Left kidney (tissue), 8 donors: Measurements from ENCODE around the gene MARCHF6. TPM values are rescaled to one million over a fixed set of nuclear protein-coding genes. Genes with fewer than 3 reads are reported as not detected.
"Not testable (repeated sequence)": the region's sequence is repeated elsewhere in the genome, so short reads cannot be mapped to it uniquely, and the experiment has no call there.

ENCODE experiments used
- DNase-seq: peaks from one replicate; pipeline ENCODE4 v3.0.0-alpha.2; 2013
- long read RNA-seq, 8 donors: transcript quantifications; one replicate each; lab custom pipeline, GENCODE V29; 2026
- polyA plus RNA-seq: library from polyadenylated mRNA; unstranded; fragments of 120-200 nt; gene quantifications from one replicate; pipeline ENCODE4 v1.2.1, GENCODE V29; 2013; ENCODE audit not compliant: insufficient read length

MARCHF6 gene, protein sequence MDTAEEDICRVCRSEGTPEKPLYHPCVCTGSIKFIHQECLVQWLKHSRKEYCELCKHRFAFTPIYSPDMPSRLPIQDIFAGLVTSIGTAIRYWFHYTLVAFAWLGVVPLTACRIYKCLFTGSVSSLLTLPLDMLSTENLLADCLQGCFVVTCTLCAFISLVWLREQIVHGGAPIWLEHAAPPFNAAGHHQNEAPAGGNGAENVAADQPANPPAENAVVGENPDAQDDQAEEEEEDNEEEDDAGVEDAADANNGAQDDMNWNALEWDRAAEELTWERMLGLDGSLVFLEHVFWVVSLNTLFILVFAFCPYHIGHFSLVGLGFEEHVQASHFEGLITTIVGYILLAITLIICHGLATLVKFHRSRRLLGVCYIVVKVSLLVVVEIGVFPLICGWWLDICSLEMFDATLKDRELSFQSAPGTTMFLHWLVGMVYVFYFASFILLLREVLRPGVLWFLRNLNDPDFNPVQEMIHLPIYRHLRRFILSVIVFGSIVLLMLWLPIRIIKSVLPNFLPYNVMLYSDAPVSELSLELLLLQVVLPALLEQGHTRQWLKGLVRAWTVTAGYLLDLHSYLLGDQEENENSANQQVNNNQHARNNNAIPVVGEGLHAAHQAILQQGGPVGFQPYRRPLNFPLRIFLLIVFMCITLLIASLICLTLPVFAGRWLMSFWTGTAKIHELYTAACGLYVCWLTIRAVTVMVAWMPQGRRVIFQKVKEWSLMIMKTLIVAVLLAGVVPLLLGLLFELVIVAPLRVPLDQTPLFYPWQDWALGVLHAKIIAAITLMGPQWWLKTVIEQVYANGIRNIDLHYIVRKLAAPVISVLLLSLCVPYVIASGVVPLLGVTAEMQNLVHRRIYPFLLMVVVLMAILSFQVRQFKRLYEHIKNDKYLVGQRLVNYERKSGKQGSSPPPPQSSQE
- polyA plus RNA-seq: 242 TPM
- long read RNA-seq, donor 1, full-length matches to known transcripts: 32 of 106 reads
- long read RNA-seq, donor 1, partial matches to known transcripts: 74 of 106 reads
- long read RNA-seq, donor 1, other reads (novel, unspliced or antisense): 0 of 106 reads
- long read RNA-seq, donor 2, full-length matches to known transcripts: 24 of 99 reads
- long read RNA-seq, donor 2, partial matches to known transcripts: 75 of 99 reads
- long read RNA-seq, donor 2, other reads (novel, unspliced or antisense): 0 of 99 reads
- long read RNA-seq, donor 3, full-length matches to known transcripts: 25 of 88 reads
- long read RNA-seq, donor 3, partial matches to known transcripts: 63 of 88 reads
- long read RNA-seq, donor 3, other reads (novel, unspliced or antisense): 0 of 88 reads
- long read RNA-seq, donor 4: 0 reads
- long read RNA-seq, donor 5, full-length matches to known transcripts: 13 of 77 reads
- long read RNA-seq, donor 5, partial matches to known transcripts: 64 of 77 reads
- long read RNA-seq, donor 5, other reads (novel, unspliced or antisense): 0 of 77 reads
- long read RNA-seq, donor 6, full-length matches to known transcripts: 11 of 28 reads
- long read RNA-seq, donor 6, partial matches to known transcripts: 17 of 28 reads
- long read RNA-seq, donor 6, other reads (novel, unspliced or antisense): 0 of 28 reads
- long read RNA-seq, donor 7, full-length matches to known transcripts: 32 of 81 reads
- long read RNA-seq, donor 7, partial matches to known transcripts: 49 of 81 reads
- long read RNA-seq, donor 7, other reads (novel, unspliced or antisense): 0 of 81 reads
- long read RNA-seq, donor 8, full-length matches to known transcripts: 13 of 28 reads
- long read RNA-seq, donor 8, partial matches to known transcripts: 15 of 28 reads
- long read RNA-seq, donor 8, other reads (novel, unspliced or antisense): 0 of 28 reads

DNA sequence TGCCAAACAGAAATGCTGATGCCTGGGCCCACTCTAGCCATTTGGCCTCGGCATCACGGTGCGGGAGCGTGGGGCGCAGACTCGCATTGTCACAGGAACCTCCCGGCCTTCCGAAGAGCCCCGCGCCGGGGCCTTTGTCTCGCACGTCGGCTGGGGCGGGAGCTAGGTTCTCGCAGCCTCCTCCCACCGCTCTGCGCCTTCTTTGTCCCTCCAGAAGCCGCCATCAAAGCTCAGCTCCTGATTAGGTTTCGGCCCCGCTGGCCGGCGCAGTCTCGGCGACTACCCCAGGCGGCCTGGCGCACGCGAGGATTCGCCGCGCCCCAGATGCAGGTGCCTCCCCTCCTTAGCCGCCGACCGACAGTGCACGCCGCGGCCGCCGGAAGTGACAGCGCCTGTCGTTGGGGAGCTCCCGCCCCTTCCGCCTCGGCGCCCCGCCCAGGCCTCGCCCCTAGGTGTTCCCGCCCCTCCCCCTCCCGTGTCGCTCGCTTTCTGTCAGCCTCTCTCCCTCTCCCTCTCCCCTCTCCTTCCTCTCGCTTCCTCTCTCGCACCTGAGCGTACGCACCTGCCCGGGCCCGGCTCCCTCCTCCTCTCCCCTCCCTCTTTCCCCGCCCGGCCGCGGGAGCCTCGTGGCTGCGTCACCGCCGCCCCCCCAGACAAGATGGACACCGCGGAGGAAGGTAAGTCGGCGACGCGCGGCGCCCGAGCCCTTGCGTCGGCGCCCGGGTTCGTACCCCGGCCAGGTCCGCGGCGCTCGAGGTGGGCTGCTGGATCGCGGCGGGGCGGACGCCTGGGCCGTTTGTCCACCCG is at the start of gene MARCHF6:
TSS of gene MARCHF6 (plus strand) at position 455 of the 807 bp plus-strand sequence. CDS start at position 659, 204 bp downstream.
- peak; percentile 92 for DNase-seq

DNA sequence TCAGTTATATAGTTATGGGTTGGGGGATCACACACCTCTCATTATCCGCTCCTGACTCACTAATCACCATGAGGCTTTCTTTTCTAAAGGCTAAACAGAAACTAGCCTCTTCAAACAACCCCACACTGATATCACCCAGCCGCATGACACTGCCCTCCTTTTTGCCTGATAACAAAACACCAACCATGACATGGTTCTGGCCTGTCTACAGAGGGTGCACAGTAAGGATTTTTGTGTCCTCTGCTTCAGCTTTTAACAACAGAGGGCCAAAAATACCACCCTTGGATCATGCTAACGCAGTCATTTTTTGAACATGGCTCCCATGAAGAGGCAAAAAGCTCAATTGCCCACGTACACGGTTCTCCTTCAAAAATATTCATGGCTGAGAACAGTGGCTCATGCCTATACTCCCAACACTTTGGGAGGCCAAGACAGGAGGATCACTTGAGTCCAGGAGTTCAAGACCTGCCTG is 49.8 kb upstream of the MARCHF6 start:
- DNase-seq: no peak

DNA sequence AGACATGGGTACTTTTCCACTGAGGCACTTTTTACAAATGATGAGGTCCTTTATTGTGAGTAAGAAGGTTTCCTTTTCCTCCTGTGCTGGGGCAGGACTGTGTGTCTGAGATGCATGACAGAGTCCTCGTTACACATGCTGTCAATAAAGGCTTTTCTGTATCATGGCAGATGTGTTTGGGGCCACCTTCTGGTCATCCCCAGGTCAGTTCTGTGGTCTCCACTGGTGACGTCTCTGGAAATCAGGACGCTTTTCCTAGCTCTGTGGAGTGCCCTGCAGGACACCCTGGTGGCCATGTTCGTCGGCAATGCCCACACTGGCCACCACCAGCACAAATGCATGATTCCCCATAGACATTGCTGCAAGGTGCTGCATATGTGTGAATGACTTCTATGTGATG is 48.6 kb upstream of the MARCHF6 start:
- no peak for DNase-seq

DNA sequence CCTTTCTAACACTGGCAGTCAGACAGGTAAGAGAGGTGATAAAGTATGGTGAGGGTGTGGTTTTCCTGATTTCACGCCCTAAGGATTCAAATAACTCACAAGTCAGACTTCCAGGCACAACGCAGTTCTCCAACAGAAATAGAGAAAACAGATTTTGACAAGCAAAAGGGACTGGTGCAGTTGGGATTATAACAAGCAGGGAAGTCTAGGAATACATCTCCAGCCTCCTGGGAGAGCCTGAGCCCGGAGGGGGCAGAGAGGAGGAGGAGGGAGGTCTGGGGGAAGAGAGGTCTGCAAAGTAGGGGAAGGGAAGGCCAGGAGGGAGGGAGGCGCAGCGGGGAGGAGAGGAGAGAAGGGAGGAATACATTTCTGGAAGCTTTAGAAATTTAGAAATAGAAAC is 47.4 kb upstream of the MARCHF6 start:
- no peak for DNase-seq

DNA sequence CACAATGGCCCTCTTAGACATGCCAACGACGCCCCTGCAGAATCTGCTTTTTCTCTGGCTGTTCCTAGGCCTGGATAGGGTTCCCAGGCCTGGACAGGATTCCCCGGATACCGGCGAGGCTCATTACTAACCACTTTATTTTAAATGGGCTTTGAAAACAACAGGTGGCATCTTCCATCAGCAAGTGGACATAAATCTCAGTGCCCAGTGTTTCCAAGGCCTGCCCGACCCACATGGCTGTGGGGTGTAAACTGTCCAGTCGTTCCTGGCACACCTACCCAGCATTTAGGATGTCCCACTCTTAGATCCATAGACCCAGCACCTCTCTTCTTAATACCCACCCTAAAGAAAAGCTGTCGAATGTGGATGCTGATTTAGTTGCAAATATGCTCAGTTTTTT is 46.7 kb upstream of the MARCHF6 start:
- no peak for DNase-seq

DNA sequence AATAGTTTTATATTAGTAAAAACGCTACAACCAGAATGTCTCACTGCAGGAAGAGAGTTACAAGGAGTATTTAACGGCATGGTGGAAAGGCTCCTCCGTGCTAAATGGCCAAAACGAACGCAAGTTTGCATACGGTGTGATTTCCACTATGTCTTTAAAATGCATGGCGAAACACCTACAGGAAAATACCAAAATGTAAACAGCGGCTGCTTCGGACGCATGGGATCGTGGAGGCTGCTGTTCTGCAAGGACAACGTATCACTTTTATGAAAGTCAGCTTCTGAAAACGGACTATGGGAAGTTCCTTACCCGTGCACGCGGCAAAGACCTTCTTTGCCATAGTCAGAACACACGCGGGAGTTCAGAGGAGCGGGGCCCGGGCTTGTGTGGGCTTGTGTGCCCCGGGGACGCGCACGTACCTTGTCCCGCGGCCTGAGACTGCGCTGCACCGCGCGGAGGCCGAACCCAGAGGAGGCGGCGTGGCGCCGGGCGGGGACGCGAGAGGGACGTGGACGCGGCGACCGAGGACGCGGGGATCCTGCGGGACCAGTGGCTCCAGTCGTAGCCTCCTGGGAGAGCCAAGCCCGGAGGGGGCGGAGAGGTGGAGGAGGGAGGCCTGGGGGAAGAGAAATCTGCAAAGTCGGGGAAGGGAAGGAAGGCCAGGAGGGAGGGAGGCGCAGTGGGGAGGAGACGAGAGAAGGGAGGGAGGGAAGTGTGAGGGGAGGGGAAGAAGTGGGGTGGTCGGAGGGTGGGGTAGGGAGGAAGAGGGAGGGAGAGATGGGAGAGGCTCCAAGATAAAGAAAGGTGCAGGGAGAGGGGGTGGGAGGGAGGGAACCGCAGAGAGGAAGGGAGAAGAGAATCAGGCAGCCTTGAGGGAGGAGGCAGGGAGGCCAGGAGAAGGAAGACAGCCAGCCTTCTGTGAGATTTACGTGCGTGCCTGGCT is 46.0 kb upstream of the MARCHF6 start, which contains the start of gene CMBL:
TSS of gene CMBL (minus strand) at position 697 of the 943 bp plus-strand sequence. CDS start 17,140 bp downstream, outside the sequence.
- peak; percentile 46 for DNase-seq

DNA sequence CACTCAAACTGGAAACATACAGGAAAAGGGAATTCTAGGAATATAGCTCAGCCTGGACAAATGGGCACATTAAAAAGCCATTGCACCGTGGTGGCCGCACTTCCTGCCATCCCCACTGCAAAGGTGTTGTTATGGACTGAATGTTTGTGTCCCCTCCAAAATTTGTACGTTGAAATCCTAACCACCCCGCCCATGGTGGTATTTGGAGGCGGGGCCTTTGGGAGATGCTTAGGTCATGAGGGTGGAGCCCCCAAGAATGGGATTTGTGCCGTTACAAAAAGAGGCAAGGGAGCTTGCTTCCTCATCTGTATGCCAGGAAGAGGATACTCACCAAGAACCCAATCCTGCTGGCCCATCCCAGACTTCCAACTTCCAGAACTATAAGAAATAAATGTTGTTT is 44.7 kb upstream of the MARCHF6 start:
- DNase-seq: no peak

DNA sequence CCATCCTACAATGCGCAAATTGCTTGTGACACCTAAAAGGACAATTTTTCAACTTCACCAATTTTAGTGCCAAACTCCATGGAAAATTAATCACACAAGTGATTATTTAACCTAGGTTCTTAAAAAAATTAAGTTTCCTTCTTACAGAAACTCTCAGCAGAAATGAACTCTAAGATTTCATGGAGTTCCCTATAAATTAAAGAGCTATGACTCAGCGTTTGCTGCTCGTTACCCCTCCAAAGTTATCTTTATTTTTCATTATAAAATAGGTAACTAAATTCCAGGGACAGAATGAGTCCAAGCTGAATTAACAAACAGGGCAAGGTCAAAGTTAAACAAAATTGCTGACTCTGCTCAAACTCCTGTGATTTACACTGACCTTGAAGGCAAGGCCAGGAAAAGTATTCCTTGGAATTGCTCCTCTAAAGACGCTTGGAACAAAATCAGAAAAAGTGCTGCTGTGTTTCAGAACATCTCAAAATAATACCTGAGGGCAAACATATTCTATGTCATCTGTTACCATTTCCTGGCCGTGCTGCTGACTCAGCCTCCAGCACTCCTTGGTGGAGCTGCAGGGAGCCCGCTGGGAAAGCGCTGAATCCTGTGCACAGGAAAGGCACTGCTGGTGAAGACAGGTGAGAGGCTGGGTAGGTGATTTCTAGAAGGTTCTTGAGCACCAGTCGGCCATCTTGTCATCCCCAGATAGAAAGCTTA is 43.3 kb upstream of the MARCHF6 start:
- DNase-seq: no peak

DNA sequence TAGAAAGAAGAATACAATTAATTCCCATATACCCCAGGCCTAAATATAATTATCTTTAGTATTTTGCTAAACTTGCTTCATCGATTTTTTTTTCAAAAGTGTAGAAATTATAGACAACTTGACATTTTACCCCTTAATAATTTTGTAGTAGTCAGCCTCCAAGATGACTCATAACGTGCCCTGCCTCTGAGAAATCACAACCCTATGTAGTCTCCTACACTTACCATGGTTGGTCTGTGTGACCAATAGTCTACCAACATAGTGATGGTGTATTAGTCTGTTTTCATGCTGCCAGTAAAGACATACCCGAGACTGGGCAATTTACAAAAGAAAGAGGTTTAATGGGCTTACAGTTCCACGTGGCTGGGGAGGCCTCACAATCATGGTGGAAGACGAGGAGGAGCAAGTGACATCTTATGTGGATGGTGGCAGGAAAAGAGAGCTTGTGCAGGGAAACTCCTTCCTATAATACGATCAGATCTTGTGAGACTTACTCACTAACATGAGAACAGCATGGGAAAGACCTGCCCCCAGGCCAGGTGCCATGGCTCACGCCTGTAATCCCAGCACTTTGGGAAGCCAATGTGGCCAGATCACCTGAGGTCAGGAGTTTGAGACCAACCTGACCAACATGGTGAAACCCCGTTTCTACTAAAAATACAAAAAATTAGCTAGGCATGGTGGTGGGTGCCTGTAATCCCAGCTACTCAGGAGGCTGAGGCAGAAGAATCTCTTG is 42.5 kb upstream of the MARCHF6 start:
- DNase-seq: not testable (repeated sequence)

DNA sequence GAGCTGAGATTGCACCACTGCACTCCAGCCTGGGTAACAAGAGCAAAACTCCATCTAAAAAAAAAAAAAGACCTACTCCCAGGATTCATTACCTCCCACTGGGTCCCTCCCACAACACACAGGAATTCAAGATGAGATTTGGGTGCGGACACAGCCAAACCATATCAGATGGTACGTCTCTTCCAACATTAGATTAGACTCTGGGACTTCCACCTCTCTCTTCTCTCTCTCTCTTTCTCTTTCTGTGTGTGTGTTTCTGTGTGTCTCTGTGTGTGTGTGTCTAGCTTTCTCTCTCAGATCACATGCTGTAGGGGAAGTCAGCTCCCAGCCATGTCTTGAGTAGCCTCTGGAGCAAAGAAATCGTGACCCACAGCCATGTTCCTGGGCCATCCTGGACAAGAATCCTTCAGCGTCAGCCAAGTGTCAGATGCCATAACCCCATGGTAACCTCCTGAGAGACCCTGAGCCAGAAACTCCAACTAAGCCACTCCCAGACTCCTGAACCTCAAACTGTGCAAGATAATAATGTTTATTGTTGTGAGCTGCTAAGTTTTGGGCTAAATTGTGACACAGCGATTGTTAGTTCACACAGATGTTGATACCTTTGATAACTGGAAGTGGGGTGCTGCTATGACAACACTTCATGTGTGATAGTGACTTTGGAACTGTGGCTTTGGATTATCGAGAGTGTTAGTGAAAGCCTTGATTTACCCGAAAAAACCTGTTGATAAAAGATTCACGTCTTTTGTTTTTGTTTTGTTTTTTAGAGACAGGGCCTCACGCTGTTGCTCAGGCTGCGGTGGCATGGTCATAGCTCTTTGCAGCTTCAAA is 41.7 kb upstream of the MARCHF6 start:
- DNase-seq: no peak

DNA sequence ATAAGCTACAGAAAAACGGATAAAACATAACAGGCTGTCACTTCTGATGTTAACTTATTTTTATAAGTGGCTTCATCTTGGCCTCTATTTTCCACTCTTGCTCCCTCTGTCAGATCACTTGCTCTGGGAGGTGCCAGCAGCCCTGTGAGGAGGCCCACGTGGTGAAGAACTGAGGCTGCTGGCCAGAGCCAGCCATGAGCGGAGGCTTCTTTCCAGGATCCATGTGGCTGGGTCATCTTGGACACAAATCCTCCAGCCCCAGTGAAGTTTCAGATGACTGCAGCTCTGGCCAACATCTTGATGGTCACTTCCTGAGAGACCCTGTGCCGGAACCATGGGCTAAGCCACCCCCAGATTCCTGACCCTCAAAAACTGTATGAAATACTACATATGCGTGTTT is 38.3 kb upstream of the MARCHF6 start:
- DNase-seq: no peak

DNA sequence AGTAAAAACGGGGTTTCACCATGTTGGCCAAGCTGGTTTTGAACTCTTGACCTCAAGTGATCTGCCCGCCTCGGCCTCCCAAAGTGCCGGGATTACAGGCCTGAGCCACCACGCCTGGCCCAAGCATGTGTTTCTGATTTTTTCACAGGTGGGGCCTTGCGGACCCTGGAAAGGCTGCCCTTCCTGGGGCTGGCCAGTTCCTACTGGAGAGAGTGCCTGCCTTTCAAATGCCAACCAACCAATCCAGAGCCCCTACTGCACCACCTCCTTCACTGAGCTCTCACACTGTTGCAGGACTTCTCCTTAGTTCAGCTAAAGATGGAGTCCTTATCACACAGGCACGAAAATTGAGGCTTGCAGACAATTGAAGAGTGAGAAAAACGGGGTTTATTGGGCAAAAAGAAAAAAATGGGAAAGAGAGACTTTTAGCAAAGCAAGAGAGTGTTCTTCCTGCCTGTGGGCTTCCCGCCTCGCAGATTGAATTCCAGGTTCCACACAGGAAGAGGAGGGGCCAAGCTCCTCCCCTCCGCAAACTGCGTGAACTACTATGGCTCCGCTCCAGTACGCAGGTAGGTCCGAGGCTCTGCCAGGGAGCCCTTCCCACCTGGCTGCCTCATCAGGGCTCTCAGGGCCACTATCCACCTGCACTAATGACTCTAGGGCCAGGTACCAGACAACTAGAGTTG is 37.5 kb upstream of the MARCHF6 start:
- no peak for DNase-seq

DNA sequence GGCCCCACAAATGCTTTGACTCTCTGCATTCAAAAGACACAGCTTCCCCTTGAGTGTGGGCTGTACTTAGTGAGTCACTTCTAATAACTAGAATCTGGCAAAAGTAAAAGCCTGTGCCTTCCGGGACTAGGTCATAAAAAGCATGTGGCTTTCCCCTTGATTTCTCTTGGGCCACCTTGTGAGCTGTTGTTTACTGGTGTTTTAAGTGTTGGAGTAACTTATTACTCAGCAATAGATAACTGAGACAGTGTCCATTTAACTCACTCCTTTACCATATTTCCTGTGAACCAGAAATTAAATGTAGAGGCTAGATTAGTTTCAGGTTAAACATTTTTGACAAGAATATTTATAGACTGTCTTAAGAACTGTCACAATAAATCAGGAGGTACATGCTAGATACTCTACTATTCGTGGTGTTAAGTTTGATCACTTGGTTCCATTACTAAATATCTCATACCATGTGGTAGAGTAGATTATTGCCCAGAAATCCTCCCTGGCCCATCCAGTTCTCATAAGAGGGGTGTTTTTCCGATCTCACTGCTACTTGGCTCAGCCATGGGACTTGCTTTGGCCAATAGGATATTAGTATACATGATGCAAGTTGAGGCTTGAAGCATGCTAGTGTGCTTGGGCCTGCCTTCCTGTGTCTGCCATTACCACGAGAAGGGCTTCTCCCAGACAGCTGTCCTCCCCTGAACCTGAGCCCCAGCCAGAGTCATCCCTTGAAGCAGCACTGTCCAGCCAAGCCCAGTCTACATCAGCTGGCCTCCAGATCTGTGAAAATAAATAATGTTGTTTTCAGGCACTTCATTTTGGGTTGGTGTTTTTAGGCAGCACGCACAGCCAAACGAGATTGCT is 35.4 kb upstream of the MARCHF6 start:
- no peak for DNase-seq

DNA sequence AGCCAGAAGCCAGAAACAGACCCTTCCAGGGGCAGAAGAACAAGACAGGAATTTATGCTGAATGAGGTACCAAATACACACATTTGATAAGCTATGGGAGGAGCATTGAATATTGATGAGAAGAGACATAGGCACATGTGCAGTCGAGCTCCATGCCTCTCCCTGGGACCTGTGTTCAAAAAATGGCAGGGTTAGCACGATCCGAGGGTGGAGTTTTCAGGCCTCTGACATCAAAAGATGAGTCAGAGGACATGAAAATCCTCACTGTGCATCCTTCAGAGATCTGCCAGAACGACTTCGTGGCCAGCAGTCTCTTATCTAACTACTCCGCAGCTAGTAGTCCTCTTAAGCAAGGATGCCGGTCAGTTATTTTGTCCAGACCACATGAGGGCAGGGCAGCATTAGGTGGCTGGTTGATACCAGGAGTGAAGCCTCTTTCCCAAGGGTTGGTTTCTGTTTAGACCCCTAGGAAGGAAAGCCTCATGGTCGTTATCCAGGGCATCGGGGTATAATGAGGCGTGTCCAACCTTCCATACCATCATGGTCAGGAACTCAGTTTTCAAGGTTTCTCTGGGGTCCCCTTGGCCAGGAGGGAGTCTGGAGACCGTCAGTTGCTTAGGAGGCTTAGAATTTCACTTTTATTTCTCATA is 34.2 kb upstream of the MARCHF6 start:
- no peak for DNase-seq
